Measurements from ENCODE around the gene GATAD2B. TPM values are rescaled to one million over a fixed set of nuclear protein-coding genes. Genes with fewer than 3 reads are reported as not detected.

The GATAD2B gene
- total RNA-seq, 1 donor = 11.6 TPM

DNA sequence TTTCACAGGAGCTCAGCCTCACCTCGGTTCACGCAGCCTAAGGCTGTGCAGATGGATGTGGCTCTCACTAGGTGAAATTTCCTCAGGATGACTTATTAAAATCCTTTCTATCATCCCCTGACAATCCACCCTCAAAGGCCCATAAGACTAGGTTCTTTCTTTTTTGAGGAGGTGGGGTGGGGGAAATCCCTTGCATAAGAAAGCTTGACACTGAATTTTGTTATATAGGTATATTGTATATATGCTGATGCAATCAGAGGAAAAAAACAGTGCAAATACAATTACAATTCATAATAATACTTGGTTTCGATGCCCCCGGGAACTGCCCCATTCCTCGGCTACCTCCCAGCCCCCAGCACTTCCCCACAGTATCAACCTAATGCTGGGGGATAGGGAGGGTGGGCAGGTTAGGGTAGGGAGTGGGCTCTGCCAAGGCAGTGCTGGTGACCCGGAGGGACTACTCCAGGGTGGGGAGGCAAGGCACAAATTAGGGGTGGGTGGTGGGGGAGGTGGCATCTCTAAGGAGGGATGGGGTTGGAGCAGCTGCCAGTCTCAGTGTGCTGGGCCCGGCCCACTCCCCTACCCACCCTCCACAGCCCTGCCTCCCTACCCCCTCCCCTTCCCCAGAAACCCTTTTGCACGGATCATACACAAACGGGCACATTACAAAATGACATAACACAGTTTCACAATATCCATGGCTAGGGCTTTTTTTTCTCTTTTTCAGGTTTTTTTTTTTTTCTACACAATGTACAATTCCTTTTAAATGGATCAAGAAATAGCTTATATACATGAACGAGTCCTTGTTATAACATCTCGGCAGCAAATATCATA is 116.7 kb downstream of the GATAD2B start:
- Histone ChIP-seq H3K4me2 (ENCODE audit: insufficient read depth, low read length) (peak overlapping the region; percentile 11), H3K9me3 (ENCODE audit: low read depth, low read length) (no peaks in the 10 kb centered on the region), H3K4me3 (ENCODE audit: insufficient read depth, low read length) (no peak overlapping the region), H2AFZ (ENCODE audit: low read length) (no peak overlapping the region), H3K27me3 (ENCODE audit: insufficient read depth, low read length) (no peaks in the 10 kb centered on the region), H3K4me1 (ENCODE audit: insufficient read depth, low read length) (peaks cover 10% of the 10 kb centered on the region), H4K20me1 (ENCODE audit: insufficient read depth, low read length) (peaks cover 5% of the 10 kb centered on the region), H3K36me3 (ENCODE audit: insufficient read depth, low read length) (peaks cover 24% of the 10 kb centered on the region), H3K27ac (ENCODE audit: low read depth, low read length) (peak overlapping the region; percentile 85), H3K79me2 (ENCODE audit: insufficient read depth, low read length) (no peaks in the 10 kb centered on the region)
- no peak for DNase-seq (ENCODE audit: insufficient read length, low spot score, missing footprints)
- TF ChIP-seq, protein P1, sequence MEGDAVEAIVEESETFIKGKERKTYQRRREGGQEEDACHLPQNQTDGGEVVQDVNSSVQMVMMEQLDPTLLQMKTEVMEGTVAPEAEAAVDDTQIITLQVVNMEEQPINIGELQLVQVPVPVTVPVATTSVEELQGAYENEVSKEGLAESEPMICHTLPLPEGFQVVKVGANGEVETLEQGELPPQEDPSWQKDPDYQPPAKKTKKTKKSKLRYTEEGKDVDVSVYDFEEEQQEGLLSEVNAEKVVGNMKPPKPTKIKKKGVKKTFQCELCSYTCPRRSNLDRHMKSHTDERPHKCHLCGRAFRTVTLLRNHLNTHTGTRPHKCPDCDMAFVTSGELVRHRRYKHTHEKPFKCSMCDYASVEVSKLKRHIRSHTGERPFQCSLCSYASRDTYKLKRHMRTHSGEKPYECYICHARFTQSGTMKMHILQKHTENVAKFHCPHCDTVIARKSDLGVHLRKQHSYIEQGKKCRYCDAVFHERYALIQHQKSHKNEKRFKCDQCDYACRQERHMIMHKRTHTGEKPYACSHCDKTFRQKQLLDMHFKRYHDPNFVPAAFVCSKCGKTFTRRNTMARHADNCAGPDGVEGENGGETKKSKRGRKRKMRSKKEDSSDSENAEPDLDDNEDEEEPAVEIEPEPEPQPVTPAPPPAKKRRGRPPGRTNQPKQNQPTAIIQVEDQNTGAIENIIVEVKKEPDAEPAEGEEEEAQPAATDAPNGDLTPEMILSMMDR (IDR thresholded peaks at IDR 0.05; ENCODE audit: extremely low read depth, low read depth, low read length) = no peak

DNA sequence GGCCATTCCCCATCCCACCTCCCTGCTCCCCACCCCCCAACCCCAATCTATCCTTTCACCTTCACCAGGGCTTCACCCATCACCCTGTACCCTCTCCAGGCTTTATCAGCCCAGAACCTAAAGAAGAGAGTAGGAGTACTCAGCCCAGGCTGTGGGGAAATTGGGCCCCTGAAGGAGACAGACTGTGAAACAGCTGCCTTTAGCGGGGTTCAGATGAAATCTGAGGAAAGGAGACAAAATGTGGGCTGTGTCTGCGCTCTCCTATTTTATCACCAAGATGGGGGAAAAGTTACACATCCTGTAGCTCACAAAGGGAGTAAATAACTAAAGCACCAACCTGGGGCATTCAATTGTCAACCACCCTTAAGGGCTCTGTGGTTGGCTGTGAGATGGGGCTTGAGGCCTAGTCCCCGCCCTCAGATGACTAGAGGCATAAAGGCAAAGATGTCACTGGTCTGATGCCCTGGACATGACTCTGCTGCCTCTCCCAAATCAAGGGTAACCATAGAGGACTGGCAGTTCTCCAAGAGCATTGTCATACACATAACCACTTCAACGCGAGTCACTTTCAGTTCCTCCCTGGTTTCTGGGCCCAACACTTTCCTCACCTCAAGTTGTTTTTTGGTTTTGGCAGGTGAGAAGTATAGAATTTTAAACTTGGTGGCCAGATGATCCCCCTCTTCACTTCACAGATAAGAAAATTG is 117.6 kb downstream of the GATAD2B start:
- no peak overlapping the region for H3K4me3 ChIP-seq (ENCODE audit: insufficient read depth, low read length)
- H3K4me2 ChIP-seq (ENCODE audit: insufficient read depth, low read length) = peak overlapping the region; percentile 11
- H4K20me1 ChIP-seq (ENCODE audit: insufficient read depth, low read length) = peaks cover 5% of the 10 kb centered on the region
- H3K27me3 ChIP-seq (ENCODE audit: insufficient read depth, low read length) = no peaks in the 10 kb centered on the region
- TF ChIP-seq, protein P1 (IDR thresholded peaks at IDR 0.05; ENCODE audit: extremely low read depth, low read depth, low read length) = no peak
- H3K27ac ChIP-seq (ENCODE audit: low read depth, low read length) = peak overlapping the region; percentile 85
- H3K36me3 ChIP-seq (ENCODE audit: insufficient read depth, low read length) = peaks cover 19% of the 10 kb centered on the region
- H2AFZ ChIP-seq (ENCODE audit: low read length) = peak overlapping the region; percentile 10
- peak; percentile 97 for DNase-seq (ENCODE audit: insufficient read length, low spot score, missing footprints)
- no peaks in the 10 kb centered on the region for H3K9me3 ChIP-seq (ENCODE audit: low read depth, low read length)
- peaks cover 10% of the 10 kb centered on the region for H3K4me1 ChIP-seq (ENCODE audit: insufficient read depth, low read length)
- no peaks in the 10 kb centered on the region for H3K79me2 ChIP-seq (ENCODE audit: insufficient read depth, low read length)

DNA sequence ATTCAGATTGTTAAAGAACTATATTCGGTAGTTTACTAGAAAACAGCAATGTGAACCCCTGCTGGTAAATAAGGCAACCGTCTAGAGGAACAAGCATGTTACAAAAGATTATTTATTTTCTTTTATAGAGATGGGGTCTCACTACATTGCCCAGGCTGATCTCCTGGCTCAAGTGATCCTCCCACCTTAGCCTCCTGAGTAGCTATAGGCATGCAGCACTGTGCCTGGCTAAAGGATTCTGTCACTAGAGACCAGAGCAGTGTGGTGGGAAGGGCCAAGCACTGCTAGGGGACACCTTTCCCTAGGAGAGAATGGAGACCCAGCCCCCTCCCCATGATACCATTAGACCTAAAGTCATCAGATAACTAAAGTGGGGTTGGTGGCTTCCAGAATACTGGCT is 118.7 kb downstream of the GATAD2B start:
- TF ChIP-seq, protein P1 (IDR thresholded peaks at IDR 0.05; ENCODE audit: extremely low read depth, low read depth, low read length) = no peak
- H3K27me3 ChIP-seq (ENCODE audit: insufficient read depth, low read length) = no peaks in the 10 kb centered on the region
- H3K79me2 ChIP-seq (ENCODE audit: insufficient read depth, low read length) = no peaks in the 10 kb centered on the region
- peaks cover 5% of the 10 kb centered on the region for H4K20me1 ChIP-seq (ENCODE audit: insufficient read depth, low read length)
- no peak overlapping the region for H3K4me3 ChIP-seq (ENCODE audit: insufficient read depth, low read length)
- no peaks in the 10 kb centered on the region for H3K9me3 ChIP-seq (ENCODE audit: low read depth, low read length)
- H3K4me2 ChIP-seq (ENCODE audit: insufficient read depth, low read length) = no peak overlapping the region
- peaks cover 13% of the 10 kb centered on the region for H3K36me3 ChIP-seq (ENCODE audit: insufficient read depth, low read length)
- DNase-seq (ENCODE audit: insufficient read length, low spot score, missing footprints) = no peak
- H3K4me1 ChIP-seq (ENCODE audit: insufficient read depth, low read length) = peaks cover 10% of the 10 kb centered on the region
- no peak overlapping the region for H3K27ac ChIP-seq (ENCODE audit: low read depth, low read length)
- H2AFZ ChIP-seq (ENCODE audit: low read length) = no peak overlapping the region

GRCh38 chr1:153803470-153804056 is 119.2 kb downstream of the GATAD2B start:
- DNase-seq (ENCODE audit: insufficient read length, low spot score, missing footprints) = no peak
- Histone ChIP-seq H4K20me1 (ENCODE audit: insufficient read depth, low read length) (peaks cover 5% of the 10 kb centered on the region), H3K4me1 (ENCODE audit: insufficient read depth, low read length) (peaks cover 10% of the 10 kb centered on the region), H3K27me3 (ENCODE audit: insufficient read depth, low read length) (no peaks in the 10 kb centered on the region), H2AFZ (ENCODE audit: low read length) (no peak overlapping the region), H3K27ac (ENCODE audit: low read depth, low read length) (no peak overlapping the region), H3K4me3 (ENCODE audit: insufficient read depth, low read length) (no peak overlapping the region), H3K9me3 (ENCODE audit: low read depth, low read length) (no peaks in the 10 kb centered on the region), H3K36me3 (ENCODE audit: insufficient read depth, low read length) (peaks cover 11% of the 10 kb centered on the region), H3K4me2 (ENCODE audit: insufficient read depth, low read length) (no peak overlapping the region), H3K79me2 (ENCODE audit: insufficient read depth, low read length) (no peaks in the 10 kb centered on the region)
- TF ChIP-seq, protein P1 (IDR thresholded peaks at IDR 0.05; ENCODE audit: extremely low read depth, low read depth, low read length) = no peak
